NT2/D1 (cell line): Measurements from ENCODE around the gene PHKB.
"Not testable (repeated sequence)": the region's sequence is repeated elsewhere in the genome, so short reads cannot be mapped to it uniquely, and the experiment has no call there.

ENCODE experiments used
- DNase-seq: peaks from one replicate; pipeline ENCODE4 v3.0.0-alpha.2; 2011; ENCODE audit warnings: low read depth, low spot score
- H3K27me3 ChIP-seq: 2 replicates; pipeline ENCODE4 v1.6.0; 2011; ENCODE audit warnings: mild to moderate bottlenecking; ENCODE audit not compliant: insufficient read length, insufficient read depth
- H3K36me3 ChIP-seq: 2 replicates; pipeline ENCODE4 v1.6.1; 2011; ENCODE audit warnings: mild to moderate bottlenecking, low read length, mixed read lengths; ENCODE audit not compliant: insufficient read depth, insufficient read length
- H3K4me1 ChIP-seq: 2 replicates; pipeline ENCODE4 v1.5.1; 2011; ENCODE audit not compliant: insufficient read depth, insufficient read length
- H3K4me3 ChIP-seq: 2 replicates; pipeline ENCODE4 v1.5.1; 2011; ENCODE audit warnings: low read depth; ENCODE audit not compliant: insufficient read length
- H3K9ac ChIP-seq: 2 replicates; pipeline ENCODE4 v1.6.0; 2011; ENCODE audit warnings: low read depth; ENCODE audit not compliant: insufficient read length
- H3K9me3 ChIP-seq: 2 replicates; pipeline ENCODE4 v1.5.1; 2011; ENCODE audit warnings: mild to moderate bottlenecking, low read length; ENCODE audit not compliant: insufficient read depth
- SUZ12 ChIP-seq: IDR thresholded peaks from 2 replicates; pipeline ENCODE4 v1.6.1; 2011; ENCODE audit not compliant: insufficient read length, insufficient read depth; ENCODE audit errors: extremely low read depth
- YY1 ChIP-seq: IDR thresholded peaks from 2 replicates; pipeline ENCODE4 v1.6.1; 2011; ENCODE audit not compliant: insufficient read length, insufficient read depth
- ZNF274 ChIP-seq: IDR thresholded peaks from 2 replicates; pipeline ENCODE4 v1.6.1; 2011; ENCODE audit warnings: mild to moderate bottlenecking, low read depth, low read length

The PHKB gene

DNA sequence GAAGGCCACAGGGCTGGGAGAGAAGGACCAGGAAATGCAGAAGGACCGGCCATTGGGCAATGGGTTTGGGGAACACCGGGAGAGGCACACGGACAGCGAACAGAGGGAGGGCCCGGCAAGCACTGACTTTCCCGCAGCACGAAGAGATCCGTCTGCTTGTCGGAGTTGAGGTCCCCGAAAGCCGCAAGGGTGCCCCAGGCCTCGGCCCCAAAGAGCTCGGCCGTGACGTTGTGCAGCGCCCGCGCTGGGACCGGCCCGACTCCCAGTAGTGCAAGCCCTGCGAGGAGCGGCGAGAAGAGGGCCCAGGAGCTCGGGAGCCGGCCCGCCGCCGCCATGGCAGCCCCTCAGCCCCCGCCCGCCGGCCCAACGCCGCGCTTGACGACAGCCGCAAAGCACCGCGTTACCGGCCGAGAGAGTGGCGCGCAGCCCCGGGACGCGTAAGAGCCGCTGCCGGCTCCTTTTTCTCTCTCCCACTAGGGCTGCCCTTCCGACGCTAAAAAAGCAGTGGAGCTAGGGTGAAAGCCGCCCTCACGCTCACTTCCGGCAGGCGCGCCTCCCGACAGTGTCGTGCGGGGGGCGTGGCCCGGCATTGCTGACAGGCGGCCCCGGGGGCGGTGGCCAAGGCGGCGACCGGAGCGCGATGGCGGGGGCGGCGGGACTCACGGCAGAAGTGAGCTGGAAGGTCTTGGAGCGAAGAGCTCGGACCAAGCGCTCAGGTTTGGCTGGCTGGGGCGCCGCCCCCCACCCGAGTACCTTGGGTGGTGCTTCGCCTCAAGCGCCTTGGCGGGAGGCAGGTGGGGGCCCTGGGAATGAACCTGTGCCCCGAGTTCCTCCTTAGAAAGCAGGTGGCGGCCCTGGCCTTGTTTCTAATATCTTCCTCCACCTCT is at the start of gene PHKB, which contains the start of gene ITFG1:
PHKB (plus strand) TSS at position 621 of the 887 bp plus-strand sequence; CDS start at position 641, 20 bp downstream.
ITFG1 (minus strand) TSS at position 353 of the 887 bp plus-strand sequence; CDS start at position 335, 18 bp downstream.
- Histone ChIP-seq H3K4me1 (peaks cover 2% of the 10 kb centered on the region), H3K9me3 (no peaks in the 10 kb centered on the region), H3K36me3 (peaks cover 38% of the 10 kb centered on the region), H3K9ac (peak within 1 kb of the TSS; percentile 99), H3K27me3 (no peaks in the 10 kb centered on the region), H3K4me3 (peak within 1 kb of the TSS; percentile 99)
- TF ChIP-seq ZNF274 (no peak), YY1 (peak; percentile 45)
- peak; percentile 90 for DNase-seq

- DNase-seq: no peak
- Histone ChIP-seq H3K27me3 (no peaks in the 10 kb centered on the region), H3K4me3 (no peak overlapping the region), H3K4me1 (no peaks in the 10 kb centered on the region), H3K36me3 (peaks cover 2% of the 10 kb centered on the region), H3K9ac (no peak overlapping the region), H3K9me3 (no peaks in the 10 kb centered on the region)
- no peak for TF ChIP-seq YY1
- no peak for TF ChIP-seq SUZ12
- no peak for TF ChIP-seq ZNF274
Observed at GRCh38 chr16:47413041-47413440, 48.1 kb upstream of the PHKB start.

DNA sequence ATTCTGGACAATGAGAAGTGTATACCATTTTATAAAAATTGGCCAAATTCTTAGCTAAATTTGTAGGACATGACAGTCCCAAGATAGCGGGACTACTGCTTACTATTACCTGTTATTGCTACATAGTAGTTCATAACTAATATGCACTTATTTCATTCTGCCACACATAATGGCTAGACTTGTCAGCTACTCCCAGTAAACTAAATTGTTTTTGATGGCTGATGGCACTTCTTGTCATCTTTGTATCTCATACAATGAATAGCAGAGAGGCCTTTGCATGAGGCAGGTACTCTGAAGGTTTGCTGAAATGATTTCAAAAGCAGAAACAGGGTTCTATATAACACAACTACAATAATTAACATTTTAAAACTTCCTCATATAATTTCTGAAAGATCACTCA is 44.3 kb upstream of the PHKB start:
- no peak overlapping the region for H3K4me3 ChIP-seq
- H3K4me1 ChIP-seq: no peaks in the 10 kb centered on the region
- DNase-seq: no peak
- no peaks in the 10 kb centered on the region for H3K9me3 ChIP-seq
- TF ChIP-seq SUZ12: no peak
- no peak for TF ChIP-seq YY1
- TF ChIP-seq ZNF274: no peak
- H3K9ac ChIP-seq: no peak overlapping the region
- no peaks in the 10 kb centered on the region for H3K36me3 ChIP-seq
- no peaks in the 10 kb centered on the region for H3K27me3 ChIP-seq

DNA sequence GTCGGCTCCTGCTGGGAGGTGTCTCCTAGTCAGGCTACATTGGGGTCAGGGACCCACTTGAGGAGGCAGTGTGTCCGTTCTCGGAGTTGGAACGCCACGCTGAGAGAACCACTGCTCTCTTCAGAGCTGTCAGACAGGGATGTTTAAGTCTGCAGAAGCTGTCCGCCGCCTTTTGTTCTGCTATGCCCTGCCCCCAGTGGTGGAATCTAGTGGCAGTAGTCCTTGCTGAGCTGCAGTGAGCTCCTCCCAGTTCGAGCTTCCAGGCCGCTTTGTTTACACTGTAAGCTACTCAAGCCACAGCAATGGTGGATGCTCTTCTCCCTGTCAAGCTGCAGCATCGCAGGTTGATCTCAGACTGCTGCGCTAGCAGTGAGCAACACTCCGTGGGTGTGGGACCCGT is 36.3 kb upstream of the PHKB start:
- TF ChIP-seq YY1 (no peak), SUZ12 (no peak), ZNF274 (no peak)
- Histone ChIP-seq H3K36me3 (peaks cover 8% of the 10 kb centered on the region), H3K9ac (no peak overlapping the region), H3K4me3 (no peak overlapping the region), H3K4me1 (peaks cover 4% of the 10 kb centered on the region), H3K9me3 (no peaks in the 10 kb centered on the region), H3K27me3 (no peaks in the 10 kb centered on the region)
- peak; percentile 81 for DNase-seq

DNA sequence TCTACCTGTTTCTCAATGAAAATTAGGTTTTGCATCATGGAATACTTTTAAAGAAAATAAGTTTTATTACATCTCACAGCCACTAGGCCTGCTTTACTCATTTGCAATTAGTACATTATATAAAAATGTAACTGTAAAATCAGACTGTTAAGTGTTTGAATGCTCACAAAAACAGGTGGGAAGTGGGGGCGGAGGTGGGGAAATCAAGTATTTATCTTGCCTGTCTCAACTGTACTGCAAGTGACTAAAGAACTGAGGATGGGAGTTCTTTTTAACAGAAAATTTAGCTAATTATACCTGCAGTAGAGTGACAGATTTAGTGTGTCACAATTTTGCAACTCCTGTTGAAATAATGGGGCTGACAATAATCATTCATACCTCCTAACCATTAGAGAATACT is 34.3 kb upstream of the PHKB start:
- Histone ChIP-seq H3K27me3 (no peaks in the 10 kb centered on the region), H3K36me3 (peaks cover 8% of the 10 kb centered on the region), H3K9ac (no peak overlapping the region), H3K4me1 (peaks cover 4% of the 10 kb centered on the region), H3K4me3 (no peak overlapping the region), H3K9me3 (peaks cover 3% of the 10 kb centered on the region; the same call in 1 of the 2 replicates)
- no peak for DNase-seq
- TF ChIP-seq YY1: no peak
- no peak for TF ChIP-seq SUZ12
- no peak for TF ChIP-seq ZNF274

GRCh38 chr16:47431960-47432359 is 29.2 kb upstream of the PHKB start:
- no peak overlapping the region for H3K9ac ChIP-seq
- peaks cover 3% of the 10 kb centered on the region; the same call in 1 of the 2 replicates for H3K9me3 ChIP-seq
- TF ChIP-seq ZNF274: no peak
- TF ChIP-seq YY1: no peak
- no peak for TF ChIP-seq SUZ12
- H3K4me3 ChIP-seq: no peak overlapping the region
- H3K4me1 ChIP-seq: no peaks in the 10 kb centered on the region
- no peaks in the 10 kb centered on the region for H3K27me3 ChIP-seq
- DNase-seq: no peak
- H3K36me3 ChIP-seq: peaks cover 8% of the 10 kb centered on the region

- not testable (repeated sequence) for H3K27me3 ChIP-seq
Observed at GRCh38 chr16:47434274-47434673, 26.9 kb upstream of the PHKB start.

GRCh38 chr16:47440066-47440465 is 21.1 kb upstream of the PHKB start:
- not testable (repeated sequence) for H3K9ac ChIP-seq, H3K27me3 ChIP-seq, H3K9me3 ChIP-seq, H3K4me3 ChIP-seq, H3K36me3 ChIP-seq, H3K4me1 ChIP-seq, DNase-seq

More at GRCh38 chr16:47434274-47434673, 26.9 kb upstream of the PHKB start:
- H3K4me1 ChIP-seq, DNase-seq, H3K9me3 ChIP-seq, H3K9ac ChIP-seq, H3K36me3 ChIP-seq, H3K4me3 ChIP-seq: not testable (repeated sequence)

DNA sequence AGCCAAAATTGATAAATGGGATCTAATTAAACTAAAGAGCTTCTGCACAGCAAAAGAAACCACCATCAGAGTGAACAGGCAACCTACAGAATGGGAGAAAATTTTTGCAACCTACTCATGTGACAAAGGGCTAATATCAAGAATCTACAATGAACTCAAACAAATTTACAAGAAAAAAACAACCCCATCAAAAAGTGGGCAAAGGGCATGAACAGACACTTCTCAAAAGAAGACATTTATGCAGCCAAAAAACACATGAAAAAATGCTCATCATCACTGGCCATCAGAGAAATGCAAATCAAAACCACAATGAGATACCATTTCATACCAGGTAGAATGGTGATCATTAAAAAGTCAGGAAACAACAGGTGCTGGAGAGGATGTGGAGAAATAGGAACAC is 18.2 kb upstream of the PHKB start:
- not testable (repeated sequence) for H3K9ac ChIP-seq

More for the DNA sequence above, 18.2 kb upstream of the PHKB start:
- H3K27me3 ChIP-seq, H3K9me3 ChIP-seq, H3K4me1 ChIP-seq, DNase-seq, H3K4me3 ChIP-seq: not testable (repeated sequence)
- H3K36me3 ChIP-seq: peaks cover 12% of the 10 kb centered on the region
